ENCODE measurements around the gene ORMDL2.

DNA sequence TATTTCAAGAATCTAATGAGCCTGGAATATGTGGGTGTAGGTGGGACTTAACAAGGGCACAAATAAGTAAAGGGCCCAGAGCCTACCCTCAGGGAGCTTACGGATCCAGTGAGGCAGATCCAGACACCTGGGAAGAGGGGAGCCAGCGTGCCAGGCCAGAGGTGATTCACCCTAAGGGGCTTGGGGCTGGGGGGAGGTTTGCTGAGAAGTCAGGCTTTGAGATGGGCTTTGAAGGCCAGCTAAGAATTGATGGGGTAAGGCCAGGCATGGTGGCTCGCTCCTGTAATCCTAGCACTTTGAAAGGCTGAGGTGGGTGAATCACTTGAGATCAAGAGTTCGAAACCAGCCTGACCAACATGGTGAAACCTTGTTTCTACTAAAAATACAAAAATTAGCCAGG lies 25.6 kb downstream of the ORMDL2 start:
- TF ChIP-seq, protein P1, sequence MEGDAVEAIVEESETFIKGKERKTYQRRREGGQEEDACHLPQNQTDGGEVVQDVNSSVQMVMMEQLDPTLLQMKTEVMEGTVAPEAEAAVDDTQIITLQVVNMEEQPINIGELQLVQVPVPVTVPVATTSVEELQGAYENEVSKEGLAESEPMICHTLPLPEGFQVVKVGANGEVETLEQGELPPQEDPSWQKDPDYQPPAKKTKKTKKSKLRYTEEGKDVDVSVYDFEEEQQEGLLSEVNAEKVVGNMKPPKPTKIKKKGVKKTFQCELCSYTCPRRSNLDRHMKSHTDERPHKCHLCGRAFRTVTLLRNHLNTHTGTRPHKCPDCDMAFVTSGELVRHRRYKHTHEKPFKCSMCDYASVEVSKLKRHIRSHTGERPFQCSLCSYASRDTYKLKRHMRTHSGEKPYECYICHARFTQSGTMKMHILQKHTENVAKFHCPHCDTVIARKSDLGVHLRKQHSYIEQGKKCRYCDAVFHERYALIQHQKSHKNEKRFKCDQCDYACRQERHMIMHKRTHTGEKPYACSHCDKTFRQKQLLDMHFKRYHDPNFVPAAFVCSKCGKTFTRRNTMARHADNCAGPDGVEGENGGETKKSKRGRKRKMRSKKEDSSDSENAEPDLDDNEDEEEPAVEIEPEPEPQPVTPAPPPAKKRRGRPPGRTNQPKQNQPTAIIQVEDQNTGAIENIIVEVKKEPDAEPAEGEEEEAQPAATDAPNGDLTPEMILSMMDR (IDR thresholded peaks at IDR 0.05; ENCODE audit: low read length), result no peak
- TF ChIP-seq EZH2 (IDR thresholded peaks at IDR 0.05; ENCODE audit: borderline replicate concordance, low read length), result no peak

All from OCI-LY1 (cell line).